ENCODE measurements around the gene KBTBD4. TPM values are rescaled to one million over a fixed set of nuclear protein-coding genes. Genes with fewer than 3 reads are reported as not detected.

Gene KBTBD4
- total RNA-seq, 1 donor from 2014 or later = 15.4 TPM

- H3K4me1 Mint-ChIP-seq = peaks cover 31% of the 10 kb centered on the region
- no peaks in the 10 kb centered on the region for H3K36me3 Mint-ChIP-seq (ENCODE audit: low read depth)
- no peaks in the 10 kb centered on the region for H3K9me3 Mint-ChIP-seq
- H3K4me3 Mint-ChIP-seq = peak within 1 kb of the TSS; percentile 88
- TF ChIP-seq CTCF (conservative IDR thresholded peaks at IDR 0.05) = no peak
- DNase-seq (ENCODE audit: low read depth, low spot score) = peak; percentile 49
- peaks cover 14% of the 10 kb centered on the region for H3K27me3 Mint-ChIP-seq (ENCODE audit: low read depth)
- no peak within 1 kb of the TSS for H3K27ac Mint-ChIP-seq (ENCODE audit: unreplicated experiment)
These were observed 15.4 kb upstream of the KBTBD4 start, which contains the start of gene C1QTNF4 for GRCh38 chr11:47593934-47594855. Gene C1QTNF4, minus strand, starts transcription at chr11:47594411. Its CDS starts 3,601 bp downstream, at chr11:47590810.

GRCh38 chr11:47593492-47593933 lies 14.7 kb upstream of the KBTBD4 start:
- TF ChIP-seq CTCF (conservative IDR thresholded peaks at IDR 0.05) = no peak
- Mint-ChIP-seq H3K27ac (ENCODE audit: unreplicated experiment) (no peak overlapping the region), H3K27me3 (ENCODE audit: low read depth) (peaks cover 14% of the 10 kb centered on the region), H3K4me1 (peaks cover 38% of the 10 kb centered on the region), H3K4me3 (peak overlapping the region; percentile 88), H3K36me3 (ENCODE audit: low read depth) (no peaks in the 10 kb centered on the region), H3K9me3 (no peaks in the 10 kb centered on the region)
- no peak for DNase-seq (ENCODE audit: low read depth, low spot score)

- Mint-ChIP-seq H3K4me3 (peak overlapping the region; percentile 88), H3K27ac (ENCODE audit: unreplicated experiment) (no peak overlapping the region)
These were observed 14.2 kb upstream of the KBTBD4 start for GRCh38 chr11:47592970-47593369.

GRCh38 chr11:47592251-47592650 lies 13.5 kb upstream of the KBTBD4 start:
- Mint-ChIP-seq H3K9me3 (no peaks in the 10 kb centered on the region), H3K36me3 (ENCODE audit: low read depth) (no peaks in the 10 kb centered on the region), H3K4me1 (peaks cover 44% of the 10 kb centered on the region), H3K27ac (ENCODE audit: unreplicated experiment) (no peak overlapping the region), H3K27me3 (ENCODE audit: low read depth) (peaks cover 14% of the 10 kb centered on the region), H3K4me3 (peak overlapping the region; percentile 88)
- no peak for TF ChIP-seq CTCF (conservative IDR thresholded peaks at IDR 0.05)
- DNase-seq (ENCODE audit: low read depth, low spot score) = no peak

More at GRCh38 chr11:47592970-47593369, 14.2 kb upstream of the KBTBD4 start:
- H3K4me1 Mint-ChIP-seq = peaks cover 40% of the 10 kb centered on the region
- H3K27me3 Mint-ChIP-seq (ENCODE audit: low read depth) = peaks cover 14% of the 10 kb centered on the region
- DNase-seq (ENCODE audit: low read depth, low spot score) = no peak
- no peak for TF ChIP-seq CTCF (conservative IDR thresholded peaks at IDR 0.05)
- H3K36me3 Mint-ChIP-seq (ENCODE audit: low read depth) = no peaks in the 10 kb centered on the region
- no peaks in the 10 kb centered on the region for H3K9me3 Mint-ChIP-seq

GRCh38 chr11:47591764-47592163 lies 13.0 kb upstream of the KBTBD4 start:
- Mint-ChIP-seq H3K27ac (ENCODE audit: unreplicated experiment) (peak overlapping the region; percentile 90), H3K4me1 (peaks cover 45% of the 10 kb centered on the region), H3K36me3 (ENCODE audit: low read depth) (no peaks in the 10 kb centered on the region), H3K27me3 (ENCODE audit: low read depth) (peaks cover 14% of the 10 kb centered on the region), H3K4me3 (peak overlapping the region; percentile 88), H3K9me3 (no peaks in the 10 kb centered on the region)
- TF ChIP-seq CTCF (conservative IDR thresholded peaks at IDR 0.05) = no peak
- DNase-seq (ENCODE audit: low read depth, low spot score) = no peak
